HCT116 (cell line): ENCODE measurements around the gene NSRP1.
"Not testable (repeated sequence)": the region's sequence is repeated elsewhere in the genome, so short reads cannot be mapped to it uniquely, and the experiment has no call there.

Experiments used
- CTCF ChIP-seq, 3 experiments: fragments of 200-600 bp in 1 of 3; sonication (generic) in 1 of 3; IDR thresholded peaks in 2 of 3; conservative IDR thresholded peaks in 1 of 3; 2 replicates each; pipeline ENCODE4 v1.5.1; 2012 to 2017; ENCODE audit warnings: low read depth in 2 of 3, low read length in 2 of 3, antibody characterized with exemption in 1 of 3, borderline replicate concordance in 1 of 3, control low read depth in 1 of 3, mild to moderate bottlenecking in 1 of 3, mixed read lengths in 1 of 3, mixed run types in 1 of 3, moderate library complexity in 1 of 3; ENCODE audit not compliant: insufficient read depth in 1 of 3
- EZH2 ChIP-seq: fragments of 200-600 bp; sonication (generic); IDR thresholded peaks from 2 replicates; pipeline ENCODE4 v1.6.1; 2017; ENCODE audit warnings: antibody characterized with exemption, mixed run types
- MAX ChIP-seq: IDR thresholded peaks from 2 replicates; pipeline ENCODE4 v1.6.1; 2012
- YY1 ChIP-seq: IDR thresholded peaks from 2 replicates; pipeline ENCODE4 v1.6.1; 2011; ENCODE audit warnings: low read length, low read depth, moderate library complexity, mild to moderate bottlenecking; ENCODE audit not compliant: insufficient replicate concordance; ENCODE audit errors: extremely low read depth

- not testable (repeated sequence) for TF ChIP-seq EZH2; CTCF (IDR thresholded peaks at IDR 0.05 in 2 of 3, conservative IDR thresholded peaks at IDR 0.05 in 1 of 3; ENCODE audit: borderline replicate concordance in 1 of 3, insufficient read depth in 1 of 3, low read depth in 2 of 3, low read length in 2 of 3); MAX; YY1
Observed at GRCh38 chr17:30200656-30201055, 84.0 kb downstream of the NSRP1 start.
